ENCODE measurements around the gene TSN.
A peak's percentile ranks its signal among the peaks of the same experiment; 100 is the strongest.
"Not testable (repeated sequence)": the region's sequence is repeated elsewhere in the genome, so short reads cannot be mapped to it uniquely, and the experiment has no call there.

TSN gene

DNA sequence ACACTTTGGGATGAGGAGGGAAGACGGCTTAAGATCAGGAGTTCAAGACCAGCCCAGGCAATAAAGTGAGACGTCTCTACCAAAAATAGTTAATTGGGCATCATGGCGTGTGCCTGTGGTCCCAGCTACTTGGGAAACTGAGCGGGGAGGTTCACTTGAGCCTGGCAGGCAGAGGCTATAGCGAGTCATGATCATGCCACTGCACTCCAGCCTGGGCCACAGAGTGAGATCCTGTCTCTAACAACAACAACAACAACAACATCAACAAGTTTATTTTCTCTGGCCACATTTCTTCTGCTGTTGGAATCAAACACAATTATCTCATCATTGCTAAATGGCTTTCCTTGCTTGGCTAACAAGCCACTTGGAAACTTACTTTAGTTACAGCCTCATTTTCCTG is 32.1 kb upstream of the TSN start:
- H3K9me3 ChIP-seq (replicated peaks; ENCODE audit: low read length): no peaks in the 10 kb centered on the region
- H3K9ac ChIP-seq (ENCODE audit: low read depth, low read length): no peak overlapping the region
- H3K36me3 ChIP-seq (ENCODE audit: insufficient read depth, low read length): peaks cover 26% of the 10 kb centered on the region
- peaks cover 19% of the 10 kb centered on the region for H3K4me1 ChIP-seq (ENCODE audit: control insufficient read depth, insufficient read depth, low read length)
- H3K27me3 ChIP-seq (ENCODE audit: control insufficient read depth, insufficient read depth, low read length): no peaks in the 10 kb centered on the region
- H3K4me3 ChIP-seq (ENCODE audit: low read length): no peak overlapping the region
- peak overlapping the region; percentile 74 for H3K4me2 ChIP-seq (ENCODE audit: low read length)

DNA sequence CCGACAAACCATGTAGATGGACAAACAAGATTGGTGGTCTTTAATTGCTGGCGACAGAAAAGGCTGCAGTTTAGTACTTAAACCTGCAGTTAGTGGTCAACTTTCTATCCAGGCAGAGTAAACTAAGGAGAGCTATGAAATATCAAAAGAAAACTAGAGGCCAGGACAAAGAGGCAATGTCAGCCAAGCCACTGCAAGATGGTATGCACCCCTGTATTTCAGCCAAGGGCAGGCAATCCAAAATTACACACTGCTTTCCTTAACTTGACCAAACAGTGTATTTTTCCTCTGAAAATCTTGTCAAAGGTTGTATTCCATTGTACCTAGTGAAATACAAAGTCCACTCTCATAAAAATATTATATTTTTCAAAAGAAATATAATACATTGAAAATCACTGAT is 28.1 kb upstream of the TSN start:
- H3K27me3 ChIP-seq (ENCODE audit: control insufficient read depth, insufficient read depth, low read length): no peaks in the 10 kb centered on the region
- H3K9me3 ChIP-seq (replicated peaks; ENCODE audit: low read length): no peaks in the 10 kb centered on the region
- H3K36me3 ChIP-seq (ENCODE audit: insufficient read depth, low read length): peaks cover 60% of the 10 kb centered on the region
- peaks cover 13% of the 10 kb centered on the region for H3K4me1 ChIP-seq (ENCODE audit: control insufficient read depth, insufficient read depth, low read length)
- H3K9ac ChIP-seq (ENCODE audit: low read depth, low read length): no peak overlapping the region
- no peak overlapping the region for H3K4me2 ChIP-seq (ENCODE audit: low read length)
- no peak overlapping the region for H3K4me3 ChIP-seq (ENCODE audit: low read length)

DNA sequence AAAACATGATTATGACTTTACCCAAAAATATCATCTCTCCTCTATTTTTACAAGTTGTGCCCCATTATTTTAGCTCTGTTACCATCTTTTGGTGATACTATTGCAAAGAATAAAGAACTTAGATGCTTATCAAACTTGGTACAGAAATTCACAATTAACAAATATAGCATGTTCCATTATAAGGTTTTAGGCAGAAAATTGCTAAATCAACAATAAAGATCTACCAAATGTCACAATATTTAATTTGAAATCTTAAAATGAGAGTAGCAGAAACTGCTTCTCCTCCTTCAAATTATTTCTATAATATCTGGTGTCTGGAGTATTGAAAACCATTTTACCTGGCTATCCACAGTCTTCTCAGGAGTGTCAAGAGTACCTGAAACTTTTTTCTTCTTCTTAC is 27.5 kb upstream of the TSN start:
- peaks cover 7% of the 10 kb centered on the region for H3K4me1 ChIP-seq (ENCODE audit: control insufficient read depth, insufficient read depth, low read length)
- H3K9ac ChIP-seq (ENCODE audit: low read depth, low read length): no peak overlapping the region
- H3K9me3 ChIP-seq (replicated peaks; ENCODE audit: low read length): no peaks in the 10 kb centered on the region
- H3K4me2 ChIP-seq (ENCODE audit: low read length): no peak overlapping the region
- peaks cover 63% of the 10 kb centered on the region for H3K36me3 ChIP-seq (ENCODE audit: insufficient read depth, low read length)
- no peak overlapping the region for H3K4me3 ChIP-seq (ENCODE audit: low read length)
- no peaks in the 10 kb centered on the region for H3K27me3 ChIP-seq (ENCODE audit: control insufficient read depth, insufficient read depth, low read length)

DNA sequence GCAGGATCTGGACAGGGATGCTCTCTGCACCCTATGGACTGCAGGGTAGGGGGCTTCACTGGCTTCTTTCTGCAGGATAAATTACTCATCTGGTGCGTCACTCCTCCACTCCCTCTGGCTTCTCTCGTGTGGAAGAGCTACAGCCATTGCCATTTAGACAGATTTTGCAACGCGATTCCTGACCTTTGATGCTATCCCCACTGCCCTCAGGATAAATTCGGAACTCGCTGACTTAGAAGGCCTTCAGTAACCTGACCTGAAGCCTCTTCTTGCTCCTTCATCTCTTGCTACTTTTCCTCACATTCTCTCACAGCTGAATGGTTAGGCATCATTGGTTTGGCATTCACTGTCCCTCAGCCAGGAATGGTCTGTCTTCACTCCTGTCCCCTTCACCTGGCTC is 24.1 kb upstream of the TSN start:
- Histone ChIP-seq H3K4me3 (ENCODE audit: low read length) (no peak overlapping the region), H3K4me1 (ENCODE audit: control insufficient read depth, insufficient read depth, low read length) (peaks cover 10% of the 10 kb centered on the region), H3K27me3 (ENCODE audit: control insufficient read depth, insufficient read depth, low read length) (no peaks in the 10 kb centered on the region), H3K4me2 (ENCODE audit: low read length) (no peak overlapping the region), H3K36me3 (ENCODE audit: insufficient read depth, low read length) (peaks cover 70% of the 10 kb centered on the region), H3K9ac (ENCODE audit: low read depth, low read length) (no peak overlapping the region), H3K9me3 (replicated peaks; ENCODE audit: low read length) (no peaks in the 10 kb centered on the region)

DNA sequence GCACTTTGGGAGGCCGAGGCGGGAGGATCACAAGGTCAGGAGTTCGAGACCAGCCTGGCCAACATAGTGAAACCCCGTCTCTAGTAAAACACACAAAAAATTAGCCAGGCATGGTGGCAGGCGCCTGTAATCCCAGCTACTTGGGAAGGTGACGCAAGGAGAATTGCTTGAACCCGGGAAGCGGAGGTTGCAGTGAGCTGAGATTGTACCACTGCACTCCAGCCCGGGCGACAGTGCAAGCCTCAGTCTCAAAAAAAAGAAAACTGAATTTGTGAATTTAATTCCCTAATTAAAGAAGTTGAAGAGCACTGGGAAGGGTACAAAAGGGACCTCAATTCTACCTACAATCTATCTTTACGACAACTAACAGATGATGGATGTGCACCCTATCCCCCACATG is 20.9 kb upstream of the TSN start:
- H3K9me3 ChIP-seq (replicated peaks; ENCODE audit: low read length); H3K27me3 ChIP-seq (ENCODE audit: control insufficient read depth, insufficient read depth, low read length); H3K4me1 ChIP-seq (ENCODE audit: control insufficient read depth, insufficient read depth, low read length); H3K4me3 ChIP-seq (ENCODE audit: low read length): not testable (repeated sequence)
- Histone ChIP-seq H3K4me2 (ENCODE audit: low read length) (peak overlapping the region; percentile 84), H3K9ac (ENCODE audit: low read depth, low read length) (peak overlapping the region; percentile 96), H3K36me3 (ENCODE audit: insufficient read depth, low read length) (peaks cover 42% of the 10 kb centered on the region)

DNA sequence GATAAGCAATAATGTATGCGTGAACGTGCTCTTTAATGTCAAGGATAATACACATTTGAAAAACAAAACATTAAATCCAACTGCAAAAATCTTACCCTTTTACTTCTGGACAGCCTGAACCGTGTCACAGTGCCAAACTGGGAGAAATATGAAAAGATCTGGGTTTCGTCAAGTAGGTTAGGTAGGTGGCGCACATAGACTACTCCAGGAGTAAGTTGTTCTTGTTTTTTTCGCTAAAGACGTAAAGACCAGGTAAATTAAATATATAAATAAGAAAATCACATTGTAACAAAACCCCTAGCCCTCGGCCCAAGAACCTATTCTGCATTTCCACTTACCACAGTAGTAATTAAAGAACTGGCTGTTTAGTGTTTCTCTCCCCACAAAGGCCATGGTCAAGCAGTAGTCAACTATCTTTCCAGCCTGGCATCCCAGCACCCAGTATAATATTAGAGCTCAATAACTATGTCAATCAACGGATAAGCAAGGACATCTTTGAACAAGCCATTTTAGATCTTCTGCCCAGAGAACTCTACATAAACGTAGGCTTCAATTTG is 19.9 kb upstream of the TSN start:
- peaks cover 36% of the 10 kb centered on the region for H3K36me3 ChIP-seq (ENCODE audit: insufficient read depth, low read length)
- peak overlapping the region; percentile 84 for H3K4me2 ChIP-seq (ENCODE audit: low read length)
- peaks cover 10% of the 10 kb centered on the region for H3K4me1 ChIP-seq (ENCODE audit: control insufficient read depth, insufficient read depth, low read length)
- no peaks in the 10 kb centered on the region for H3K27me3 ChIP-seq (ENCODE audit: control insufficient read depth, insufficient read depth, low read length)
- peak overlapping the region; percentile 80 for H3K4me3 ChIP-seq (ENCODE audit: low read length)
- peak overlapping the region; percentile 96 for H3K9ac ChIP-seq (ENCODE audit: low read depth, low read length)
- no peaks in the 10 kb centered on the region for H3K9me3 ChIP-seq (replicated peaks; ENCODE audit: low read length)

DNA sequence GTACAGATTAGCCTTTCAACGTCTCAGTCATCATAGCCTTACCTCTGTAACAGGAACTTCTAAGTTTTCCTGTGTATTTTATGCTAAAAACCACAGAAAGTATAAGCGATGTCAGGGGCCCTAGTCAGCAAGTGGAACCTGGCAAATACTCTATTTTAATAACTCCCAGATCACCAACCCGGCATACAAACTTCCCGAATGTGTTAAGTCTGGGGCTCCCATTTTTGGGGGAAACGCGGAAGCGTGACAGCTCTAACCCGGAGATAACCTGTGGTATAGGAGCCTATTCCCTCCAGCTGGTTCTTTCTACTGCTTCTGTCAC is 19.4 kb upstream of the TSN start:
- Histone ChIP-seq H3K4me1 (ENCODE audit: control insufficient read depth, insufficient read depth, low read length) (peaks cover 10% of the 10 kb centered on the region), H3K27me3 (ENCODE audit: control insufficient read depth, insufficient read depth, low read length) (no peaks in the 10 kb centered on the region), H3K36me3 (ENCODE audit: insufficient read depth, low read length) (peaks cover 31% of the 10 kb centered on the region), H3K4me3 (ENCODE audit: low read length) (peak overlapping the region; percentile 80), H3K9ac (ENCODE audit: low read depth, low read length) (peak overlapping the region; percentile 96), H3K4me2 (ENCODE audit: low read length) (peak overlapping the region; percentile 84), H3K9me3 (replicated peaks; ENCODE audit: low read length) (no peaks in the 10 kb centered on the region)

DNA sequence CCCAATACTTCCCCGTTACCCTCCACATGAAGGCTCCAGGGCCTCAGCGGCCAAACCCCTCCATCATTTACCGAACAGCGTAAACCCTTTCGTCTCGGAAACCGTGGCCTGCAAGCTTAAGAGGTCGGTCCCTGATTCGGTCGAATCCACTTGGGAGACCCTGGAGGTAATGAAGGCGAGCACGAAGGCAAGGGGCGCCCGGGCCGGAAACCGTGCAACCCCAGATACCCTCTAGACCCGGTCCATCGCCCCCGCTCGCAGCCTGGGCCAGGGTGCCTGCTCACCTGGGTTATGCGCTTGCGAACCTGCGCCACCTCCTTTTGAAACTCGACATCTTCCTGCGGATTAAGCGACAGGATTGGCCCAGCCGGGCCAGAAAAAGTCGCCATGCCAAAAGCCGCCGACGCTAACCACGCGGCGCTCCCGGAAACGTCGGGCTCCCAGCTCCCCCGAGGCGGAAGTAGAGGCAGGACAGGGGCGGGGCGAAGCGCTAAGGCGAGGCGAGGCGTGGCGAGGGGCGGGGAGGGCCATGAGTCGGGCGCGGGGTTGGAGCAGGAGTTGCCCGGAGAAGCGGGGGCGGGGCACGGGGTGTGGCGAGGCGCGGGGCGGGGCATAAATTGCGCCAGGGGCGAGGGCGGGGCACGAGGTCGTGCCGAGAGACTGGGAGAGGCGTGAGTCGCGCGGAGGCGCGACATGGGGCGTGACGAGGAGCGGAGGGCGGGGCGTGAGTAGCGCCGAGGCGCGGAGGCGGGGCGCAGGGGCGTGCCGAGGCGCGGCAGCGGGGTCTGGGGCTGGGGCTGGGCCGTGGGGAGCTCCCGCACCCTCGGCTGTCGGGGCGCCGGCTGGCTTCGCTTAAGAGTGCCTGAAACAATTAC is 18.8 kb upstream of the TSN start, which contains the start of gene NIFK:
NIFK (minus strand) TSS at position 414 of the 875 bp plus-strand sequence; CDS start at position 389, 25 bp downstream.
- Histone ChIP-seq H3K4me2 (ENCODE audit: low read length) (peak within 1 kb of the TSS; percentile 84), H3K9me3 (replicated peaks; ENCODE audit: low read length) (no peaks in the 10 kb centered on the region), H3K27me3 (ENCODE audit: control insufficient read depth, insufficient read depth, low read length) (peaks cover 3% of the 10 kb centered on the region), H3K36me3 (ENCODE audit: insufficient read depth, low read length) (peaks cover 25% of the 10 kb centered on the region), H3K4me3 (ENCODE audit: low read length) (peak within 1 kb of the TSS; percentile 80), H3K9ac (ENCODE audit: low read depth, low read length) (peak within 1 kb of the TSS; percentile 96), H3K4me1 (ENCODE audit: control insufficient read depth, insufficient read depth, low read length) (peaks cover 10% of the 10 kb centered on the region)

DNA sequence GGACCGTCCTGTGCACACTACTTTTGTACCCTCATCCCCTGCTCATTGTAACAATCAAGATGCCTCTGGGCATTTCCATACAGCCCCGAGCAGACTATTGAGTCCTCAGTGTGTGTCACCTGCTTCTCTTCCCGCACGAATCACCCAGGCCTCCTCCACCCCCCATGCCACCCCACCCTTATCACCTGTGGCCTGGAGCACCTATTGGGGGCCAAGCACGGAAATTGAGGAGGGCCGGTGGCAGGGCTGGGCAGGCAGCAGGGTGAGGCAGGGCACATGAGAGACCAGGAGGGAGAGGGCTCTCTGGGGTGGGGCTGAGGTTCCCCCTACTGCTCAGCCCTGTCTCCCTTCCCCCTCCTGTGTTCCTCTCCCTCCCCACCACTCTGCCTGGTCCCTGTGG is 14.5 kb upstream of the TSN start:
- peaks cover 5% of the 10 kb centered on the region for H3K27me3 ChIP-seq (ENCODE audit: control insufficient read depth, insufficient read depth, low read length)
- H3K36me3 ChIP-seq (ENCODE audit: insufficient read depth, low read length): no peaks in the 10 kb centered on the region
- no peak overlapping the region for H3K4me2 ChIP-seq (ENCODE audit: low read length)
- no peak overlapping the region for H3K9ac ChIP-seq (ENCODE audit: low read depth, low read length)
- H3K4me3 ChIP-seq (ENCODE audit: low read length): no peak overlapping the region
- H3K4me1 ChIP-seq (ENCODE audit: control insufficient read depth, insufficient read depth, low read length): no peaks in the 10 kb centered on the region
- H3K9me3 ChIP-seq (replicated peaks; ENCODE audit: low read length): no peaks in the 10 kb centered on the region

DNA sequence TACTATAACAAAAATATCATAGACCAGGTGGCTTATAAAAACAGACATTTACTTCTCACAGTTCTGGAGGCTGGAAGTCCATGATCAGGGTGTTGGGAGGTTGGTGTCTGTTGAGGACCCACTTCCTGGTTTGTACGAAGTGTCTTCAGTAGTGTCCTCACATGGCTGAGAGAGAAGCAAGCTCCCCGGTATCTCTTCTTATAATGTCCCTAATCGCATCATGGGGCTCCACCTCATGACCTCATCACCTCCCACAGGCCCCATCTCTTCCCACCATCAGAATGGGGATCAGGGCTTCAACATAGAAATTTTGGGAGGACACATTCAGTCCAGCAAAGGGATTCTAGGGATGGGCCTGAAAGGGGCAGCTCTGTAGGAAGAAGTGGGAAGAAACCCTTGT is 14.0 kb upstream of the TSN start:
- Histone ChIP-seq H3K36me3 (ENCODE audit: insufficient read depth, low read length) (no peaks in the 10 kb centered on the region), H3K27me3 (ENCODE audit: control insufficient read depth, insufficient read depth, low read length) (peaks cover 5% of the 10 kb centered on the region), H3K9ac (ENCODE audit: low read depth, low read length) (no peak overlapping the region), H3K4me2 (ENCODE audit: low read length) (no peak overlapping the region), H3K4me3 (ENCODE audit: low read length) (no peak overlapping the region), H3K4me1 (ENCODE audit: control insufficient read depth, insufficient read depth, low read length) (no peaks in the 10 kb centered on the region), H3K9me3 (replicated peaks; ENCODE audit: low read length) (no peaks in the 10 kb centered on the region)

DNA sequence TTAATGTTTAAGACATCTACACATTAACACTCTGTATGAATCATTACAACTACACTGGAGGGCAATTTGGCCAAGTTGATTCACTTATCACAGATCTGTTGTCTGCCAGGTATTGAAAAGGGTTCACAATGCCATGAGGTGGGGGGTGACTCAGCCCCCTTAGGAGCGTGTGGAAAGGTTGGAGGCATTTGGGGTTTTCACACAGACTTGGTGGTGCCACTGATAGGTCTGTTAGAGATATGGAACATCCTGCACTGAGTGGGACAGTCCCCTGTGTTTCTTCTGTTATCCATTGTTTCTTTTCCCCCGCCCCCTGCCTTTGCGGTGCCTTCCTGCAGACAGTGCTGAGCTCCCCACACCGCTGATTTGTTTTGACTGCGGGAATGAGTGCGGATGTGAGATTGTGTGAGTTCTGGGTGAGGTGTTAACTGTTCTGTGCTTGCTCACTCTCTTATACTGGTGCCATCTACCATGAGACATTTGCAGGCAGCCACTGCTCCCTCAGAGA is 9.3 kb upstream of the TSN start:
- Histone ChIP-seq H3K27me3 (ENCODE audit: control insufficient read depth, insufficient read depth, low read length) (peaks cover 5% of the 10 kb centered on the region), H3K9me3 (replicated peaks; ENCODE audit: low read length) (no peaks in the 10 kb centered on the region), H3K36me3 (ENCODE audit: insufficient read depth, low read length) (no peaks in the 10 kb centered on the region), H3K4me3 (ENCODE audit: low read length) (no peak overlapping the region), H3K4me2 (ENCODE audit: low read length) (no peak overlapping the region), H3K9ac (ENCODE audit: low read depth, low read length) (no peak overlapping the region), H3K4me1 (ENCODE audit: control insufficient read depth, insufficient read depth, low read length) (no peaks in the 10 kb centered on the region)

DNA sequence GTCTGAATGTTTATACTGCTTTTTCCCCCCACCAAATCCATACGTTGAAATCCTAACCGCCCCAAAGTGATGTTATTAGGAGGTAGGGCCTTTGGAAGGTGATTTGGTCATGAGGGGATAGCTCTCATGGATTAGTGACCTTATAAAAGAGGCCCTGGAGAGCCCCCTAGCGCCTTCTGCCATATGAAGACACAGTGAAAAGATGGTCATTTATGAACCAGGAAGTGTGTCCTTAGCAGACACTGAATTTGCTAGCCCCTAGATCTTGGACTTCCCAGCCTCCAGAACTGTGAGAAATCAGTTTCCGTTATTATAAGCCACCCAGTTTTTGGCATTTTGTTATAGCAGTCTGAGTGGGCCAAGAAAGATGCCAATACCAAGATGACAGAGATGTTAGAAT is 7.2 kb upstream of the TSN start:
- Histone ChIP-seq H3K4me2 (ENCODE audit: low read length) (no peak overlapping the region), H3K9me3 (replicated peaks; ENCODE audit: low read length) (no peaks in the 10 kb centered on the region), H3K4me1 (ENCODE audit: control insufficient read depth, insufficient read depth, low read length) (no peaks in the 10 kb centered on the region), H3K27me3 (ENCODE audit: control insufficient read depth, insufficient read depth, low read length) (no peaks in the 10 kb centered on the region), H3K36me3 (ENCODE audit: insufficient read depth, low read length) (no peaks in the 10 kb centered on the region), H3K4me3 (ENCODE audit: low read length) (no peak overlapping the region), H3K9ac (ENCODE audit: low read depth, low read length) (no peak overlapping the region)

Data from skeletal muscle satellite cell (primary cell).